H9 (cell line): ENCODE measurements around the gene UBE3C. TPM values are rescaled to one million over a fixed set of nuclear protein-coding genes. Genes with fewer than 3 reads are reported as not detected.

ENCODE experiments used
- DNase-seq: peaks from one replicate; pipeline ENCODE4 v3.0.0-alpha.2; 2017
- H2AFZ ChIP-seq: one replicate; pipeline ENCODE4 v1.6.1; 2013; ENCODE audit warnings: mild to moderate bottlenecking, low read length, control low read depth, moderate library complexity
- H2AK5ac ChIP-seq: 2 replicates; pipeline ENCODE4 v1.6.1; 2013; ENCODE audit warnings: low read length, control low read depth, mixed read lengths; ENCODE audit not compliant: insufficient read length
- H2BK120ac ChIP-seq: one replicate; pipeline ENCODE4 v1.6.1; 2013; ENCODE audit warnings: low read depth, mild to moderate bottlenecking, low read length, control low read depth, inconsistent platforms; ENCODE audit not compliant: poor library complexity, severe bottlenecking
- H2BK12ac ChIP-seq: 2 replicates; pipeline ENCODE4 v1.6.1; 2013; ENCODE audit warnings: low read length, control low read depth, mixed read lengths, low read depth; ENCODE audit not compliant: insufficient read length
- H2BK15ac ChIP-seq: 2 replicates; pipeline ENCODE4 v1.6.1; 2013; ENCODE audit warnings: low read depth, low read length, control low read depth
- H2BK20ac ChIP-seq: one replicate; pipeline ENCODE4 v1.6.1; 2013; ENCODE audit warnings: low read depth, mild to moderate bottlenecking, low read length, control low read depth, inconsistent platforms; ENCODE audit not compliant: poor library complexity, severe bottlenecking
- H2BK5ac ChIP-seq: 2 replicates; pipeline ENCODE4 v1.6.1; 2013; ENCODE audit warnings: low read length, control low read depth, mixed read lengths; ENCODE audit not compliant: insufficient read length
- H3K14ac ChIP-seq: 2 replicates; pipeline ENCODE4 v1.6.1; 2013; ENCODE audit warnings: low read length, control low read depth; ENCODE audit not compliant: insufficient read depth
- H3K18ac ChIP-seq: 2 replicates; pipeline ENCODE4 v1.6.1; 2013; ENCODE audit warnings: low read depth, mild to moderate bottlenecking, mixed read lengths, low read length, control low read depth; ENCODE audit not compliant: insufficient read length
- H3K23ac ChIP-seq: 2 replicates; pipeline ENCODE4 v1.6.1; 2013; ENCODE audit warnings: low read length, control low read depth, mixed read lengths, low read depth; ENCODE audit not compliant: insufficient read length
- H3K23me2 ChIP-seq: 2 replicates; pipeline ENCODE4 v1.6.1; 2013; ENCODE audit warnings: low read depth, mild to moderate bottlenecking, mixed read lengths, low read length, control low read depth; ENCODE audit not compliant: insufficient read length, poor library complexity, severe bottlenecking
- H3K27ac ChIP-seq: 2 replicates; pipeline ENCODE4 v1.5.1; 2013; ENCODE audit warnings: low read length, control low read depth, mixed read lengths, low read depth; ENCODE audit not compliant: insufficient read length
- H3K27me3 ChIP-seq: 2 replicates; pipeline ENCODE4 v1.6.1; 2013; ENCODE audit warnings: low read length, control low read depth, inconsistent platforms; ENCODE audit not compliant: insufficient read depth
- H3K4ac ChIP-seq: 2 replicates; pipeline ENCODE4 v1.6.1; 2013; ENCODE audit warnings: low read depth, mild to moderate bottlenecking, control low read depth, inconsistent platforms, low read length, moderate library complexity
- H3K4me1 ChIP-seq: 2 replicates; pipeline ENCODE4 v1.6.1; 2013; ENCODE audit warnings: low read length, control low read depth, inconsistent platforms; ENCODE audit not compliant: insufficient read depth
- H3K4me2 ChIP-seq: 2 replicates; pipeline ENCODE4 v1.6.1; 2013; ENCODE audit warnings: low read length, control low read depth, mixed read lengths; ENCODE audit not compliant: insufficient read length, insufficient read depth
- H3K56ac ChIP-seq: 2 replicates; pipeline ENCODE4 v1.6.1; 2013; ENCODE audit warnings: low read depth, mild to moderate bottlenecking, mixed read lengths, low read length, control low read depth; ENCODE audit not compliant: insufficient read length
- H3K79me1 ChIP-seq: 2 replicates; pipeline ENCODE4 v1.6.1; 2013; ENCODE audit warnings: low read depth, mild to moderate bottlenecking, moderate library complexity, low read length, control low read depth, inconsistent platforms; ENCODE audit not compliant: insufficient read depth, poor library complexity, severe bottlenecking
- H3K79me2 ChIP-seq: 2 replicates; pipeline ENCODE4 v1.6.1; 2013; ENCODE audit warnings: low read length, control low read depth, inconsistent platforms; ENCODE audit not compliant: insufficient read depth
- H3K9ac ChIP-seq: 2 replicates; pipeline ENCODE4 v1.6.1; 2013; ENCODE audit warnings: low read length, control low read depth, mixed read lengths; ENCODE audit not compliant: insufficient read length; ENCODE audit errors: extremely low read depth
- H3K9me3 ChIP-seq: one replicate; pipeline ENCODE4 v1.6.1; 2013; ENCODE audit warnings: low read depth, low read length, inconsistent platforms; ENCODE audit not compliant: control insufficient read depth
- H3T11ph ChIP-seq: one replicate; pipeline ENCODE4 v1.6.1; 2013; ENCODE audit warnings: mild to moderate bottlenecking, low read length, control low read depth, inconsistent platforms
- H4K20me1 ChIP-seq: one replicate; pipeline ENCODE4 v1.6.1; 2013; ENCODE audit not compliant: control insufficient read depth, insufficient read length, insufficient read depth
- H4K5ac ChIP-seq: 2 replicates; pipeline ENCODE4 v1.6.1; 2013; ENCODE audit warnings: low read depth, mild to moderate bottlenecking, mixed read lengths, low read length, control low read depth; ENCODE audit not compliant: insufficient read length
- H4K8ac ChIP-seq: replicated peaks from 2 replicates; pipeline ENCODE4 v1.6.1; 2013; ENCODE audit warnings: low read length, control low read depth, mixed read lengths, low read depth; ENCODE audit not compliant: insufficient read length
- H4K91ac ChIP-seq: 2 replicates; pipeline ENCODE4 v1.6.1; 2013; ENCODE audit warnings: low read depth, mild to moderate bottlenecking, moderate library complexity, mixed read lengths, low read length, control low read depth; ENCODE audit not compliant: insufficient read length
- H3K27ac Mint-ChIP-seq, 3 experiments: 2 replicates in 2 of 3; 3 replicates in 1 of 3; pipeline ENCODE4 v1.8.0; 2020 to 2021; ENCODE audit warnings: mixed read lengths in 3 of 3, mild to moderate bottlenecking in 1 of 3, moderate library complexity in 1 of 3
- H3K27me3 Mint-ChIP-seq: 2 replicates; pipeline ENCODE4 v1.8.0; 2021; ENCODE audit warnings: low read depth, mild to moderate bottlenecking, moderate library complexity, mixed read lengths
- H3K36me3 Mint-ChIP-seq, 3 experiments: 2 replicates in 2 of 3; 3 replicates in 1 of 3; pipeline ENCODE4 v1.8.0; 2020 to 2021; ENCODE audit warnings: low read depth in 3 of 3, mixed read lengths in 3 of 3; ENCODE audit not compliant: insufficient read depth in 1 of 3
- H3K4me1 Mint-ChIP-seq, 2 experiments: 2 replicates each; pipeline ENCODE4 v1.8.0; 2020; ENCODE audit warnings: mixed read lengths in 2 of 2
- H3K4me3 Mint-ChIP-seq, 2 experiments: 2 replicates in 1 of 2; 3 replicates in 1 of 2; pipeline ENCODE4 v1.8.0; 2020 to 2021; ENCODE audit warnings: mild to moderate bottlenecking in 2 of 2, mixed read lengths in 2 of 2, moderate library complexity in 1 of 2
- H3K9me3 Mint-ChIP-seq, 2 experiments: 2 replicates in 1 of 2; 3 replicates in 1 of 2; pipeline ENCODE4 v1.8.0; 2020; ENCODE audit warnings: mild to moderate bottlenecking in 2 of 2, mixed read lengths in 2 of 2, moderate library complexity in 1 of 2
- CTCF ChIP-seq: fragments of 200-600 bp; sonication (generic); conservative IDR thresholded peaks from 3 replicates; pipeline ENCODE4 v1.8.0; 2021; ENCODE audit warnings: antibody characterized with exemption, mild to moderate bottlenecking
- WGBS: extraction: QIAGEN DNeasy Blood & Tissue Kit; methylation state at CpG from one replicate; pipeline ENCODE4 v1.1.7; 2013; ENCODE audit warnings: missing lambda C conversion rate, low lambda C conversion rate, mixed read lengths; ENCODE audit not compliant: insufficient read length; ENCODE audit errors: extremely low coverage; 5-methylcytosine and 5-hydroxymethylcytosine counted together
- total RNA-seq: library from RNA; stranded (reverse); gene quantifications from 2 replicates; pipeline ENCODE4 v1.2.1, GENCODE V29; 2021

UBE3C gene
- total RNA-seq, 1 experiment from 2014 or later: 63.3 TPM

GRCh38 chr7:157096286-157097055 lies 42.3 kb upstream of the UBE3C start:
- Histone ChIP-seq H3T11ph (no peak overlapping the region), H2AFZ (no peak overlapping the region), H4K20me1 (no peaks in the 10 kb centered on the region), H3K27me3 (no peaks in the 10 kb centered on the region), H3K9ac (no peak overlapping the region), H3K14ac (no peak overlapping the region; the same call in 1 of the 2 replicates), H3K9me3 (peaks cover 9% of the 10 kb centered on the region), H3K18ac (no peak overlapping the region), H4K5ac (no peak overlapping the region), H3K4me2 (no peak overlapping the region), H2BK12ac (no peak overlapping the region), H3K56ac (no peak overlapping the region), H4K8ac (no peak overlapping the region), H3K4me1 (no peaks in the 10 kb centered on the region), H2BK5ac (no peak overlapping the region), H3K79me2 (no peaks in the 10 kb centered on the region), H4K91ac (no peak overlapping the region), H3K27ac (no peak overlapping the region), H2BK20ac (no peak overlapping the region), H3K79me1 (no peaks in the 10 kb centered on the region), H2BK120ac (no peak overlapping the region), H3K4ac (no peak overlapping the region), H2BK15ac (no peak overlapping the region), H2AK5ac (no peak overlapping the region), H3K23ac (no peak overlapping the region), H3K23me2 (no peaks in the 10 kb centered on the region)
- Mint-ChIP-seq H3K27me3 (peaks cover 10% of the 10 kb centered on the region), H3K36me3 (peaks cover 4 to 5% (median 5%) of the 10 kb centered on the region in 3 experiments), H3K9me3 (peaks cover 17 to 25% of the 10 kb centered on the region in 2 experiments), H3K27ac (no peak overlapping the region), H3K4me1 (peaks cover 0 to 4% of the 10 kb centered on the region in 2 experiments; a peak in 1 of 4 replicates), H3K4me3 (no peak overlapping the region)
- WGBS: no CpG with 5 or more reads among the region's 26 CpGs
- no peak for DNase-seq
- no peak for TF ChIP-seq CTCF
